ENCODE data around the gene SLC18A2. TPM values are rescaled to one million over a fixed set of nuclear protein-coding genes. Genes with fewer than 3 reads are reported as not detected.

Gene SLC18A2
- total RNA-seq, 1 donor from 2014 or later = 0.05 TPM

DNA sequence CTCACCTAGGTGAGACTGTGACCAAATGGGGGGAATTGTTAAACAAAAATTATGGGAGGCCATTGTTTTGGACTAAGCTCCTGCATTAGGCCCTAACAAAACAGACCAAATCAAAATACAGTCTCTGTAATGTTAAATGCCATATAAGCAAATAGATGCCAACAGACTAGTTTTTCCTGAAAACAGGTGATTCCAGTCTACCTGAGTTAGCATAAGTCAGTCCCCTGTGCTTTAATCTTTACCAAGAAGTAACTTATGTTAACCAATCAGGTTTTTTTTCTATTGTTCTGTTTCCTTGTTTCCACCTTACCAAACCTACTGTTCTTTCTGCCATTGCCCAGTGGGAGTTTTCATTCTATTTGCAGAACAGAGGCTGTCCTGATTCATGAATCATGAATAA is 86.3 kb downstream of the SLC18A2 start:
- no peak for DNase-seq
- no peak overlapping the region for H3K27ac ChIP-seq (replicated peaks)
- H3K36me3 ChIP-seq = no peaks in the 10 kb centered on the region
- no peaks in the 10 kb centered on the region for H3K4me1 ChIP-seq
- H3K9me3 ChIP-seq (replicated peaks) = no peaks in the 10 kb centered on the region
- no peak overlapping the region for H3K4me3 ChIP-seq
- intact Hi-C loops (cut with micrococcal nuclease) = no loop called here
- TF ChIP-seq CTCF (IDR thresholded peaks at IDR 0.05; ENCODE audit: borderline replicate concordance) = no peak
- no peaks in the 10 kb centered on the region for H3K27me3 ChIP-seq (ENCODE audit: low read depth)

Other genes with a start within 250 kb of the SLC18A2 start
- gene SHTN1, start 235.9 kb upstream of the SLC18A2 start, total RNA-seq = 2.0 TPM
- gene VAX1, start 102.8 kb upstream of the SLC18A2 start, total RNA-seq = not detected
- not detected for gene KCNK18, start 43.6 kb upstream of the SLC18A2 start, total RNA-seq
- gene PDZD8, start 134.3 kb downstream of the SLC18A2 start, total RNA-seq = 23.9 TPM

All from left ventricle myocardium inferior (tissue), 1 donor.